ENCODE measurements around the gene STX18.
"Not testable (repeated sequence)": the region's sequence is repeated elsewhere in the genome, so short reads cannot be mapped to it uniquely, and the experiment has no call there.

STX18 gene

DNA sequence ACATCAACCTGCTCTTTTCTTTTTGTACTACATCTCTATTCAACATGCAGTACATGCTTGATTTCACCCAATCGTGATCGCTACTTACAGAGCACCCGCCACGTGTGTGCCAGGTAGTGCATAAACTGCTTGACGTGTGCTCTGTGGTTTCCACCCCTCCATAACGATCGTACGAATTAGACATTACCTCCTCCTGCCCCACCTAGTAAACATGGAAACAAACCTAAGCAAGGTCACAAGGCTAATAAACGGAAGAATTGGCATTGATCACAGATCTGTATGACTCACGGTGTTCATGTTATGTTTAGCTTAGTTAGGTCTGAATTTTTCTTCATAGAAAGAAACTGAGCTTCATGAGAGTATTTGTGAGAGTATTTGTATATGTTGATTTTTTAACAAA is 64.1 kb downstream of the STX18 start:
- no peak for DNase-seq

GRCh38 chr4:4477391-4477790 is 64.5 kb downstream of the STX18 start:
- DNase-seq = no peak

- no peak for DNase-seq
Observed at GRCh38 chr4:4474476-4474875, 67.4 kb downstream of the STX18 start.

DNA sequence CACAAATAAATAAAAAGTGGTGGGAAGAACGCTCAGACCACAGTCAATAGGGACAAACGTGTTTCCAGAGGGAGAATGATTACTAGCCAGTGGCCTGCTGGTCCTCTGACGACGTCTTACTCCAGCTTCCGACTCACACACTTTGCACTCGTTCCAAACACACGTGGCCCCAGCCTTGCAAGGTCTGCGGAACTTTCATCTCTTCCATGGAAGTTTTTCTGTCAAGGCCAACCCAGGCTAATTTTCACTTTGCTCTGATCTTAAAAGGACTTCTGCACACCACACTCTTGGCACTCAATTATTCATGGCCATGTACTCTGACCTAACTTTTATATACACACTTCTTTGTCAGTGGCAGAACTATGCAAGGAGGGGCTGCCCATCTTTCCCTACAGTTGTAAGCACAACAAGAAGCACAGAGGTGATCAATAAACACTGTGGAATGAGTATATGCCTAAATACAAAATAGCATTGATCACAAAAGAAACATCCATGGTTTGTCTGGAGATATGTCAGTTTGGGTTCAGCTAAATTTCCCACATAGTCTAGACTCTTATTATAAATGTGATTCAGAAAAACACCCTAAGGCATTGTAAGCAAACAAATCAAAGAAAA is 69.4 kb downstream of the STX18 start:
- DNase-seq = no peak

DNA sequence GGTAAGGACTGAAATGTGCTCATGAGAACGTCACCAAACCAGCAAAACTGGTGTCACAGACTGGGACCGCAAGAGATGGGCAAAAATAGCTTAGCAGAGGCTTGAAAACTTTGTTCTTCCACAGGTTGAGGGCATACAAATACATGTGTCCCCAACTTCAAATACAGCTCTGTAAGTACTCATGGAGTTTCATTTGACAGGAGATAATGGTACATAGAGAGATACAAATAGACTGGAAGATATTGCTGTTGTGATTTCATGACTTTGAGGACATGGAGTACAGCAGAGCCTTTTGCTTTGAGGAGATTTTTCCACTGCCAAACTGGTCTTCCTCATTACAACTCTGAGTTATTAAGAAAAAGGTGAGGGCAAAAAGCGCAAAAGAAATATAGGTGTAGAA is 70.7 kb downstream of the STX18 start:
- DNase-seq = no peak

GRCh38 chr4:4470208-4470607 is 71.6 kb downstream of the STX18 start:
- no peak for DNase-seq

- not testable (repeated sequence) for DNase-seq
Observed at GRCh38 chr4:4465238-4465637, 76.6 kb downstream of the STX18 start.

DNA sequence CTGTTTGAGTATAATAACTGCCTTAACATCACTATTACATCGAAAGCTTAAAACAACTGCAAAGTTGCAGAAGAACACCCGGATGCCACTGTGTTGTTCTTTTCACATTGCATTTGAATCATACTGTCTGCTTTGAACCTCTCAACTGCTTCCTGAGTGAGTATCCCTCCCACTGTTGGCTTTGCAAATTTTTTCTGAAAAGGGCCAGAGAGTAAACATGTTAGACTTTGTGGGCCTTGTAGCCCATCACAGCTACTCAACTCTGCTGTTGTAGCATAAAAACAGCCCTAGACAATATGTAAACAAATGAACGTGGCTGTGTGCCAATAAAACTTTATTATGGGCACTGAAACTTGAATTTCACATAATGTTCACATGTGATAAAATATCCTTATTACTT is 78.9 kb downstream of the STX18 start:
- DNase-seq = peak; percentile 29

DNA sequence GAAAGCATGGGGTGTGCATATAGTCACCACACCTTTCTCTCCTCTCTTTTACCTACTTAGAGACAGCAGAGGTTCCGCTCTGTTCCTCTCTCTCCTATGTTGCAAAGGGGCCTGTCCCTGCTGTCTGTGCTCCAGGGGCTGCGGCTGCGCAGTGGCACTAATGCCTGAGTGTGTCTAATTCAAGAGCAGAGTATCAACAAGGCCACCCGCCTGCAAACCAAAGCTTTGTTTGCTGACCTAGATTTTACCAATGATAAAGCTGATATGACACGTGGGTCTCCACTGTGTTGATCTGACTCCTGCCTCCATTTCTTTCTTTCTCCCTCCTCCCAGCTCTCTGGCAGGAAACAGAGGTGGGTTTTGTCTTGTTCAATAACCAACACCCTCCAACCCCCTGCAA is 80.0 kb downstream of the STX18 start:
- peak; percentile 81 for DNase-seq

DNA sequence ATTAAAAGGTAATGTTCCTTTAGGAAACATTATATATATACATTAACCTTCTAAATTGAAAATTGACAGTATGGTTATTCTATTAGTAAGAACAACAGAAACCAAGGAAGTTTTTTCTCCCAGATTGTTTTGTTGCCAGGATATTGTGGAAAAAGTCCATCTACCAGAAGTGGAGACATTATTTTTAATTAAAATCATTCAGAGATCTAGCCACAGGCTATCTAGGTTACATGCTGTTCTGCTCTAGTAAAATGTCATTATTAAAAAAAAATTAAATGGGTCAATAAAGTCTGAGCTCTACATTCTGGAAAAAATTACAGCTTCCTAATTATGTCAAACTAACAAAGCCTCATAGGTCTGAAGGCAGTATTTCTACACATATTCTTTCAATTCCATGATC is 80.7 kb downstream of the STX18 start:
- no peak for DNase-seq

GRCh38 chr4:4460759-4461158 is 81.1 kb downstream of the STX18 start:
- no peak for DNase-seq

DNA sequence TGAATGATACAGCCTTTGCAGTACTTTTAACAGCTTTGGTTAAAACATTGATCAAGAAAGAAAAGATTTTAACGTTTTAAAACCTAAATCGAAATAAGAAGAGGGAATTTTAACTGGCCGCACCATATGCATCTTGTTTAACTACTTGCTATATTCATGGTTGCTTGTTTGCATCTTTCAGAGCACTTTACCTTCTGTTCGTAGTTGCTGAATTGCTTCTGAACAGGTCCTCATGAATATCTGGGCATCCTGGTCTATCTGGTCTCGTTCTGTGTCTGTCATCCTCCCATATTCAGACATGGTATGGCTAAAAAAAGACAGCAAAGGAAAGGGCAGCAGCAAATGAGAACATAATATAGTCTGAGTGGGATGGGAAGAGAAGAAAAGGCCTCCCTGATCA is 82.7 kb downstream of the STX18 start:
- DNase-seq = no peak

DNA sequence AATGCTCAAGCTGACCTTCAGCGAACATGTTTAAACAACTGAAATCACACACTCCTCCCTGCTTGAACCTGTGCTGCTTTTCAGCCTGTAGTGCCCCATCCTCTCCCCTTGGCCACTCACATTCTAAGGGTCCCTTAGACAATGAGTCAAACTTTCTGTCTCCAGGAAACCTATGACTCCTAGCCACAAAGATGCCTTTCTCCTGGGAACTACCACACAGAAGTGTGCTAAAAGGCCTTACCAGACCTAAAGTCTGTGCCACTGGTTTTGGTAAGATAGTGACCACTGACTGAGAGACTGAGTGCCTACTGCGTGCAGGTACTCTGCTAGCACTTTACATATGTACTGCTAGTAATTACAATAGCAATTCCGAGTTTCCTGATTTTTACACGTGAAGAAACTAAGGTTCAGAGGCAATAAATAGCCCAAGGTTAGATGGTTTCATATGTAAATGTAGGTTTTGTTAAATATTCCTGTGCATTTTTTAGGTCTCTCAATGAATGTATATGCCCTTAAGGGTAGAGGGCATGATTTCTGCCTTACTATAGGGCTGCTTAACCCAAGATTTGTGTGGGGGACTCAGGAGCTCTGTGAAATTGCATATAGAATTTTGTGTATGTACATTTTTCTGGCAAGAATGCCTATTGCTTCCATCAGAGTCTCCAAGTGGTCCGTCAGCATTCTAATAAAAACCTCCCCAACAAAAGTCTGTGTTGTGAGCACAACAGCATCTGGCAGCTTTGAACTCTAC is 83.9 kb downstream of the STX18 start:
- no peak for DNase-seq

- DNase-seq = no peak
Observed at GRCh38 chr4:4456816-4457578, 84.9 kb downstream of the STX18 start.

DNA sequence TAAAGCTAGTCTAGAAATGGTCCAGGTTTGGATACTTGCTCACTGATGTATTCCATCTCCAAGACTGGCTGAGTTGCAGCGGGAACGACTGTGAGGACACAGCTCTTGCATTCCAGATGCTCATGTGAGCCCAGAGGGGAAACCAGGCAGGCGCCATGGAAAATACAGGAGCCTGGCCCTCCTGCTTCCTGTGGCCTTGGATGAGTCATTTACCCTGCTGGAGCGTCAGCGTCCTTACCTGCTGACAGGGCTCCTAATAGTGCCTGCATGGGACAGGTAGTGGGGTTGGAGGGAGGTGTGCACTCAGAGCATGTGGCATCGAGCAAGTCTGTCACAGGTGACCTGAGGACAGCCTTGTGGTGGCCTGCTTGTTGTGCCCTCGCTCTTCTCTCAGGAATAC is 85.5 kb downstream of the STX18 start:
- DNase-seq = no peak

- DNase-seq = no peak
Observed at GRCh38 chr4:4455210-4455865, 86.5 kb downstream of the STX18 start.

GRCh38 chr4:4446434-4446833 is 95.4 kb downstream of the STX18 start:
- DNase-seq = no peak

DNA sequence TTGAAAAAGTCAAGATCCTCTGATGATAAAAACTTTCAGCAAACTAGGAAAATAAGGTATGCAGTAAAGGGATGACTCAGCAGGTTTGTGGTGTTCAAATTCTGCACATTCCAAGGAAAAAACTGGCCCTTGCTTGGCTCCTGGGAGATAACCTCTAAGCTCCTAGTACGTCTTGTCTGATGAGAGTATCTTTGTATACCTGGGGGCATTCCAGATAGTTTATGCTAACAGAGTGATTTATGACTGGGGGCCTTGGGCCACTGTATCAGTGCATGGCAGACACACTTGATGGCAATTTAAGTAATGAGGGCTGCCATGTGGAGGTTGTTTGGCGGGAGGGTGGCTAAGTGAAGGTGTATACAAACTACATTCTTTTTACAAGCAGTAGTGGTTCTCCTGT is 98.0 kb downstream of the STX18 start:
- no peak for DNase-seq

DNA sequence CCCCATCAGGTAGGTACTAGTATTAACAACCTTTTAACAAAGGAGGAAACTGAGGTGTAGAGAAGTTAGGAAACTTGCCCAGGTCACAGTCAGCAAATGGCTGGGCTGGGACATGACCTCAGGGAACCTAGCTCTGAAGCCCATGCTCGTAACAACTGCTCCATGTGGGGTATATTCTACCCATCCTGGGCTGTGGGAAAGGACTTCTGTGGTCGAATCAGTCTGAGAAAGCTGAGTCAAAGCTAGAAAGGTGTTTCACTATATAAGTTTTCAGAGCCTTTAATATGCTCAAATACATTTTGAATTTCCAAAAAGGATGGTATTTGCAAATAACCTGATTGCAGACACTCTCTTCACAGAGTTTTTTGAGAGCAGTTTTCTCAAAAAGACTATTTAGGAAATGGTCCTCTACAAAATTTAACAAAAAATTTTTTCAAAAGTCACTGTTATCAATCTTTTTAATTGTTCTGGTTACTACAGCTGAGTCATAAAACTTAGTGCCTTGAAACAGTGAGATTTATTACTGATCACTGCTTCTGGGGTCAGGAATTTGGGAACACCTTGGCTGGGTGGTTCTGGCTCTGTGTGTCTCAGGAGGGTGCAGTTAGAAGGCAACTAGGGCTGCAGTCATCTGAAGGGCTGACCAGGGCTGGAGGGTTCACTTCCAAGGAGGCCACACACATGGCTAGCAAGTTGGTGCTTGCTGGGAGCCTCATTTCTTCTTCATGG is 101.4 kb downstream of the STX18 start:
- DNase-seq = no peak

GRCh38 chr4:4439782-4440181 is 102.1 kb downstream of the STX18 start:
- no peak for DNase-seq

DNA sequence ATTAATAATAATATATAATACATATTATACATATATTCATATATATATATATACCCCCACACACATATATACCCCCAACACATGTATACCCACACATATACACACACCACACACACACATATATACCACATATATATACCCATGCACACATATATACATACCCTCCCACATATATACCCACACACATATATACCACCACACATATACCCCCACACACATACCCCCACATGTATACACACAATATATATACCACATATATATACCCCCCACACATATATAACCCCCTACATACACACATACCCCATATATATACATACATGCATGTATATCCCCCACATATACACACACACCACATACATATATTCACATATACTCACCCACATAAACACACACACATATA is 103.0 kb downstream of the STX18 start:
- DNase-seq = no peak

- DNase-seq = no peak
Observed at GRCh38 chr4:4437798-4438470, 103.9 kb downstream of the STX18 start.
